Fibroblast of lung (primary cell): ENCODE measurements around the gene CCDC197. TPM values are rescaled to one million over a fixed set of nuclear protein-coding genes. Genes with fewer than 3 reads are reported as not detected.
A peak's percentile ranks its signal among the peaks of the same experiment; 100 is the strongest.

Experiments
- DNase-seq, 2 donors: peaks; one replicate each; pipeline versions ENCODE4 v3.0.0 to v3.0.0-alpha.2; 2010; ENCODE audit warnings: low read depth in 2 of 2
- H2AFZ ChIP-seq: 2 replicates; pipeline ENCODE4 v1.5.1; 2012; ENCODE audit warnings: low read length, control low read depth, inconsistent platforms
- H3K27ac ChIP-seq: 2 replicates; pipeline ENCODE4 v1.5.1; 2011; ENCODE audit warnings: low read length, control low read depth; ENCODE audit not compliant: insufficient read depth
- H3K27me3 ChIP-seq: 2 replicates; pipeline ENCODE4 v1.5.1; 2011; ENCODE audit warnings: mild to moderate bottlenecking, low read length; ENCODE audit not compliant: control insufficient read depth, insufficient read depth
- H3K36me3 ChIP-seq: 2 replicates; pipeline ENCODE4 v1.5.1; 2011; ENCODE audit warnings: low read length; ENCODE audit not compliant: control insufficient read depth, insufficient read depth
- H3K4me1 ChIP-seq: 2 replicates; pipeline ENCODE4 v1.5.1; 2011; ENCODE audit warnings: low read length; ENCODE audit not compliant: control insufficient read depth, insufficient read depth; ENCODE audit errors: extremely low read depth
- H3K4me2 ChIP-seq: 2 replicates; pipeline ENCODE4 v1.5.1; 2011; ENCODE audit warnings: low read length, control low read depth; ENCODE audit not compliant: insufficient read depth; ENCODE audit errors: extremely low read depth
- H3K4me3 ChIP-seq, 4 experiments: fragments of 200-600 bp in 1 of 4; sonication (generic) in 1 of 4; replicated peaks in 1 of 4; 2 replicates each; pipeline ENCODE4 v1.5.1; 2011 to 2016; ENCODE audit warnings: low read length in 4 of 4, low read depth in 3 of 4, mild to moderate bottlenecking in 3 of 4, control low read depth in 2 of 4, inconsistent platforms in 1 of 4, mixed read lengths in 1 of 4; ENCODE audit not compliant: insufficient read depth in 1 of 4; ENCODE audit errors: control extremely low read depth in 1 of 4
- H3K79me2 ChIP-seq: 2 replicates; pipeline ENCODE4 v1.5.1; 2012; ENCODE audit warnings: mild to moderate bottlenecking, low read length, inconsistent platforms; ENCODE audit not compliant: control insufficient read depth, insufficient read depth
- H3K9ac ChIP-seq: 2 replicates; pipeline ENCODE4 v1.5.1; 2011; ENCODE audit warnings: mild to moderate bottlenecking, low read length, control low read depth; ENCODE audit not compliant: insufficient read depth
- H3K9me3 ChIP-seq: 2 replicates; pipeline ENCODE4 v1.5.1; 2012; ENCODE audit warnings: low read depth, low read length; ENCODE audit not compliant: control insufficient read depth, insufficient read depth
- H4K20me1 ChIP-seq: 2 replicates; pipeline ENCODE4 v1.5.1; 2011; ENCODE audit warnings: low read length; ENCODE audit not compliant: control insufficient read depth, insufficient read depth; ENCODE audit errors: extremely low read depth
- CTCF ChIP-seq, 2 donors: IDR thresholded peaks in 1 of 2; conservative IDR thresholded peaks in 1 of 2; 1 replicate in 1 of 2; 2 replicates in 1 of 2; pipeline ENCODE4 v1.5.1; 2011 to 2012; ENCODE audit warnings: low read length in 2 of 2, control low read depth in 1 of 2, inconsistent platforms in 1 of 2, low read depth in 1 of 2, mild to moderate bottlenecking in 1 of 2
- EZH2 ChIP-seq: IDR thresholded peaks from 2 replicates; pipeline ENCODE4 v1.5.1; 2012; ENCODE audit warnings: low read length, control low read depth, mild to moderate bottlenecking; ENCODE audit errors: missing control alignments
- polyA minus RNA-seq: library from RNA; depleted of rRNA, polyadenylated mRNA; stranded (reverse); fragments of >200 nt; gene quantifications from 2 replicates; pipeline ENCODE4 v1.2.3, GENCODE V29; 2011; ENCODE audit warnings: low replicate concordance
- polyA plus RNA-seq, 2 donors: library from polyadenylated mRNA; depleted of rRNA in 1 of 2; stranded (reverse) in 1 of 2; unstranded in 1 of 2; fragments of >200 nt; gene quantifications; 2 replicates each; pipeline ENCODE4 v1.2.1, GENCODE V29; 2011 to 2012; ENCODE audit warnings: missing spikeins in 1 of 2
- total RNA-seq: library from RNA; depleted of rRNA; stranded (reverse); fragments of >200 nt; gene quantifications from 2 replicates; pipeline ENCODE4 v1.2.1, GENCODE V29; 2014

The CCDC197 gene
- total RNA-seq (not detected in 2 replicates), polyA plus RNA-seq (not detected in 2 replicates), polyA minus RNA-seq (not detected in 2 replicates)
- polyA plus RNA-seq (2012), result not detected in 2 replicates

- no peak within 1 kb of the TSS for H2AFZ ChIP-seq
Measured at GRCh38 chr14:93997082-93997481, at the start of gene CCDC197. CCDC197 (plus strand) TSS chr14:93997301; CDS start chr14:93998132, 831 bp downstream.

GRCh38 chr14:93949511-93950075 lies 47.5 kb upstream of the CCDC197 start:
- DNase-seq, result no peak
- no peak overlapping the region for H3K27ac ChIP-seq

More at GRCh38 chr14:93997082-93997481, at the start of gene CCDC197:
- Histone ChIP-seq H3K27me3 (peaks cover 2% of the 10 kb centered on the region), H3K27ac (no peak within 1 kb of the TSS), H3K36me3 (no peaks in the 10 kb centered on the region), H3K79me2 (no peaks in the 10 kb centered on the region), H4K20me1 (no peaks in the 10 kb centered on the region), H3K4me1 (no peaks in the 10 kb centered on the region), H3K4me2 (no peak within 1 kb of the TSS), H3K4me3 (no peak within 1 kb of the TSS), H3K9ac (no peak within 1 kb of the TSS), H3K9me3 (no peaks in the 10 kb centered on the region)
- no peak for TF ChIP-seq CTCF (conservative IDR thresholded peaks at IDR 0.05 in 1 of 2, IDR thresholded peaks at IDR 0.05 in 1 of 2; ENCODE audit: low read depth in 1 of 2, low read length in 2 of 2)
- no peak for TF ChIP-seq EZH2
- DNase-seq, result peak in 1 of 2 donors; percentile 39

More at GRCh38 chr14:93949511-93950075, 47.5 kb upstream of the CCDC197 start:
- no peak overlapping the region for H3K4me2 ChIP-seq
- no peaks in the 10 kb centered on the region for H3K4me1 ChIP-seq
- TF ChIP-seq CTCF (conservative IDR thresholded peaks at IDR 0.05 in 1 of 2, IDR thresholded peaks at IDR 0.05 in 1 of 2; ENCODE audit: low read depth in 1 of 2, low read length in 2 of 2) (no peak), EZH2 (no peak)
- no peaks in the 10 kb centered on the region for H4K20me1 ChIP-seq
- no peak overlapping the region for H3K9ac ChIP-seq
- no peak overlapping the region for H3K4me3 ChIP-seq
- H3K36me3 ChIP-seq, result no peaks in the 10 kb centered on the region
- no peak overlapping the region for H2AFZ ChIP-seq
- H3K27me3 ChIP-seq, result no peaks in the 10 kb centered on the region
- no peaks in the 10 kb centered on the region for H3K9me3 ChIP-seq
- H3K79me2 ChIP-seq, result no peaks in the 10 kb centered on the region
